Renal cortical epithelial cell (primary cell): Measurements from ENCODE around the gene CRB1. TPM values are rescaled to one million over a fixed set of nuclear protein-coding genes. Genes with fewer than 3 reads are reported as not detected.
"Not testable (repeated sequence)": the region's sequence is repeated elsewhere in the genome, so short reads cannot be mapped to it uniquely, and the experiment has no call there.

Experiments
- DNase-seq: peaks from one replicate; pipeline ENCODE4 v3.0.0-alpha.2; 2011; ENCODE audit warnings: low read depth
- total RNA-seq: library from RNA; depleted of rRNA; stranded (reverse); fragments of >200 nt; gene quantifications from 2 replicates; pipeline ENCODE4 v1.2.3, GENCODE V29; 2014

CRB1 gene
- total RNA-seq, 1 donor from 2014 or later: 0.25 TPM

DNA sequence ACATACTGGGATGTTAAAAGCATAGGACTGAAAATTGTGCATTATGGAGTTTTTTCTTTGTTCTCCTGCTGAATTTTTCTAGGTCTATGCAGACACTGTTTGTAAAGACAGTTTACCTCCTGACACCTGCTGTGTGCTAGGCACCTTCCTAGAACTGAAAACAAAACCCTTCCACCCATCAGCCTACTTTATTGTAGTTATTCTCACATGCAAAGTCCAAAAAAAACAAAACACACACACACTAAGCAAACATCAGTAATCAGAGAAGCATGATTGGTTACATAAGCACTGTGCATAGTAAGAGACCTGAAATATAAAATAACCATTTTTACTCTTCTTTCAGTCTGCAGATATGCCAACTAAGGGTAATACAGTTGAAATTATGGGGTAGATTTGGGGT is 195.1 kb downstream of the CRB1 start:
- peak; percentile 9 for DNase-seq

DNA sequence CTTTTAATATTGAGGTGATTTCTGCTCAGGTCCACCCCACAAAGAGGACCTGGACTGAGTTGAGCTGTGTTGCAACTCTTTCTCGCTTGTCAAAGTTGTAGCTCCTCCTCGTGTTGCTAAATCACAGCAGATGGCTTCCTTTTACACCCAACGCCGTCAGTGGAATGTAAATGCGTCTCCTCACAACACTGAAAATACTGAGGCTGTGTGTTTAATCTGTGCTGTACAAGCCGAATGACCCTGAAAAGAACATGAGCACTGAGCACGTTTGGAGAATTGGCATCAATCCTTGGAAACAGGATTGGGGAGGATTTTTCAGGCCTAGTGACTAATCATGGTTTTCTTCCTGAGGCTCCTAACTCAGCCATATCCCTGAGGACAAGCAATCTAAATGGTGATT is 196.0 kb downstream of the CRB1 start:
- DNase-seq: peak; percentile 93

DNA sequence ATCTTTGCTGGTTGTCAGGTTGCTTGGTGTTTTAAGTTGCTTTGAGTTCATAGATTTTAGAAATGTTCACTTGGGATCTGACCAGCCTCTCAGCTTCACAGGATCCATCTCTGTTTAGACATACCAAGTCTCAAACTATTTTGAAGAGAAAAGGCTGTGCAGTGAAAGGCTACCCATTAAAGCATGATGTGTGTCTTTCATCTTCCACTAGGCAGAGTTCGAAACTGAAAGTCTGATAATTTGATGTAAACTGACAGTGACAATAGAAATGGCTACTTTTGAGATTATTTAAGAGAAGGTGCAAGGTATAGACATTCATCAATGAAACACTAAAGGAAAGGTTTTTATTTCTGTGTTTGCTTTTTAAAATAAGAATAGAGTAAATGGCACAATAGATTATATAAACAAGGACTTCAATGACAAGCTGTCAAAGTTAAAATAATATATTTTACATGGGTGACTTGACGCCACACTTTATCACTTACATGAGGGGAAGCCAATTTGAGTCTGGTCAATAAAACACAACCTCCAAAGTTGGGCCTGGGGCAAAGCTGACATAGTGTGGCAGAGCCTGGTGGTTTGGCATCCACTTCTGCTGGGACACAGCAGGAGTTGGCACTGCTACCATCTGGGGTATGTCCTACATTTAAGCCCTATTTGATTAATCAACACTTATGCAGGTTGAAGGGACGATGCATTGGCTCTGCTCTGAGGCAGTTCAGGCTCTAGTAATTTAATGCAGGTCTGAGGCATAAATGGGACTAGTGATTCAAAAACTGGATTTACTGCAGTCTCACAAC is 197.7 kb downstream of the CRB1 start:
- no peak for DNase-seq

DNA sequence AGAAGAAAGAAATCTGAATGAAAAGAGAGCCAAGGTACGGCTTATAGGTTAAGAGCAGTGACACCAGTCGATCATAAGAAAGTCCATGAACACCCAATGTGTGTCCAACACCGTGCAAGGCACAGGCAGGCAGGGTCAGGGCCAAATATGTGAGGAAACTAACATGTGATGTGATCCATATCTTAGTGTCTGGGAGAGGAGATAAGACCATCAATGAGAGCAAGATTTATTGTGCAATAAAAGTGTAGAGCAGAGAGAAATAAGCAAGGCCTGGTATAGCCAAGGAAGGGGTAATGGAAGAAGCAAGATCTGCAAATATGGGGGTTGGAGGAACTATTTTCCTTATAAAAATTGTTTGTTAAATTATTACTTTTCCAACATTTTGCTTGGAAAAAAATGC is 198.8 kb downstream of the CRB1 start:
- DNase-seq: no peak

DNA sequence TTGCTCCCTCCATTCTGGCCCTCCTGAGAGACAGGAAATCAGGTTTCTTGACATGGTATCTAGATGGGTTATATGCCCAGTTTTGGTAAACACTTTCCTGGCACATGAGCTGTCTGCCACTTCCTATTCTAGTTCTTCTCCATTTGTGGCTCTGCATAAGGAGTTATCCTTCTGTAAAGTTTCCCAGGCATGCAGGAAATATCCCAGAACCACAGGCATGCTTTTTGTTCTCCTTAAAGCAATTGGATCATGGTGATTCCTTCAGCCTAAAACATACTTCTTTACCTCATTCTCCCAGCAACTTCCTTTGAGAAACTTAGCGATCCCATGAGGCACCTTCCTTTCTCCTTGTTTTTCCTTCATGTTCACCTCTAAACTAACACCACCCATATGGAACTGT is 199.8 kb downstream of the CRB1 start:
- DNase-seq: peak; percentile 49

DNA sequence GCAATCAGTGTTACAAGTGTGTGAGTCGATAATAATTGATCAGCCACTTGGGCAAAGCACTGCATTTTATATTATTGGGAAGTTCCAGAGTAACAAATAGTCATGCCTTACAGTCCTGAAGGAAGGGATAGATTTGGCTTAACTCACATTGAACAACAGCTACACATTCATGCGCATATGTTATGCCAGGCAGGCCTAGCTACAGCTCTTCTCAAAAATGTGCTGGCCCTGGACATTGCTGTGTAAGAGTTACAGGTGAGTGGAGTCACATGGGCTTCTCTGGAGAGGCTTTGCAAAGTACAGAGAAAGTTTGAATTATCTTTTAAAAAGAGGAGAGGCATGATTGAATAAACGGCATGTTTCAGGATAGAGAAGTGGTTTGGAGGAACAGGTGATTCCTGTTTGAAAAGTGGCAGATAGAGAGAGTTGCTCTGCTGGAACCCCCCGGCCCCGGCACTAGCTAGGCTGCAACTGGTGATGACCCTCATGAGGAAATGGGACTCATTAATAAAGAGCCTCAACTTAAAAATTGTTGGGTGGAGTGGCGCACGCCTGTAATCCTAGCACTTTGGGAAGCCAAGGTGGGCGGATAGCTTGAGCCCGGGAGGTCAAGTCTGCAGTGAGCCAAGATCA is 200.6 kb downstream of the CRB1 start:
- DNase-seq: no peak

DNA sequence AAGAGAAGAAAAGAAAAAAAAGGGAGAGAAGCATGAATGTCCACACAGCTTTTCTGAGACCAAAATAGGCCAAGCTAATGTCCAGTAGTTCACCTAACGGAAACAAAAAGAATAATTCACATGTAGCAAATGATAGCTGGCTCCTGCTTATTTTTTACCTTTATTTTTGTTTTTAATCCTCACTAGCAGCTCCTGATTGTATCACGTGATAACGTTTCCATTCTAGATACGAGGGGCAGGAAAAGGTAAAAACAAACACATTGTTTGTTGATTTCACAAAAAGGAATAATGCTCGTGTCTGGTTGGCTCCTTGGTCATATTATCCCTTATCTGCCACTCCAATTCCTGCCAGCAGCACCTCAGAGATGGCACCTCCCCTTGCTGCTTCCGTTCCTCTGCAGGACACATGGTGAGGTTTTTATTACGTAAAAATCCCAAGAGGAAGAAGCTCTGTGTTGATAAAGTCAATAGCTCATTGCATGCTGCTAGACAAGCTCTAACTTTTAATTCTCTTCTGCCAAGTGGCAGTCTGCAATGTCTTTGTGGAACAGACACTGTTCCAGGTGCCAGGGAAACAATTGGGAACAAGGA is 201.7 kb downstream of the CRB1 start:
- DNase-seq: no peak

DNA sequence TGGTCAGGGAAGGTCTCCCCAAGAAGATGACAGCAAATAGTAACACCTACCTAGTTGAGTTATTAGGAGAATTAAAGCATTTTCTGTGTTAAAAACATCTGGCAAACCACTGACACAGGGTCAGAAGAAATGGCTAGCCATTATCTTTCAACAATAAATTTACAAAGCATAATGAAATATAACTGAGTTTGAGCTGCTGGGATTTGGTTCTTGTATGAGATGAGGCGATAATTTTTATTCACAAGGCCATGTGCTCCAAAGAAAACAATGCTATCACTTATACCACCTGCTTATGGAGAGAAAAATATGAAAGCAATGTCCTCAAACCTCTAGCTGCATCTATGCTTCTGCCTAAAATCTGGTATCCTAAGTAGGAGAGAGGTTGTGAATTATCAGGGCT is 202.3 kb downstream of the CRB1 start:
- DNase-seq: no peak

DNA sequence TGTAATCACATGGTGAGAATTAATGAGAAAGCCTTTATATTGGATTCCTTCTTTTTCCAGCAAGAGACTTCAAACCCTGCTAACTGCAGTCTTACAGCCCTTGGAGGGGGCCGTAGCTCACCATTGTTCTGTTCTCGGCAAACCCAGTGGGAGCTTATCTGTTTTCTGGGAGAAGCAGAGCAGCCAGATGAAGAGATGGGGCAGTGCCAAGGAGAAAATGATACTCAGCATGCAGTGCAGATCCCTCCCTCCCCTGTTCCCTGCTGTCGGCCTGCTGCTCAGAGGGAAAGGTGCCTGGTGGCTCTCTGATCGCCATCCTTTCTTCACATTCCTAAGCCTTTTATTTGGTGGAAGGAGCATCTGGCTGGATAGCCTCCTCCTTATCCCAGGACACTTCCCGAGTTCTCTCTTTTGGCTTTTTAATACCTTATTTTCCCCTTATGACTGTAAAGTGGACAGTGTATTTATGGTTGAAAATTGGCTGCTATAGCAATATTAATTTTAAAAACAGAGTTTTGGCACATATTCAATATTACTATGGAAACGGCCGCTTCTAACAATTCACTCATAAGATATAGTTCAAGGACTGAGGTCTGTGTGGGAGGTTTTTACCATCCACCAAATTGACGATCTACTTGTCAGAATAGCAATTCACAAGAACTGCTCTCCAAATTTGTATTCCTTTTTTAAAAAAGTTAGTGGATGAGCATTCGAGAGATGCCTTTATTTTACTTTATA is 203.4 kb downstream of the CRB1 start:
- no peak for DNase-seq

DNA sequence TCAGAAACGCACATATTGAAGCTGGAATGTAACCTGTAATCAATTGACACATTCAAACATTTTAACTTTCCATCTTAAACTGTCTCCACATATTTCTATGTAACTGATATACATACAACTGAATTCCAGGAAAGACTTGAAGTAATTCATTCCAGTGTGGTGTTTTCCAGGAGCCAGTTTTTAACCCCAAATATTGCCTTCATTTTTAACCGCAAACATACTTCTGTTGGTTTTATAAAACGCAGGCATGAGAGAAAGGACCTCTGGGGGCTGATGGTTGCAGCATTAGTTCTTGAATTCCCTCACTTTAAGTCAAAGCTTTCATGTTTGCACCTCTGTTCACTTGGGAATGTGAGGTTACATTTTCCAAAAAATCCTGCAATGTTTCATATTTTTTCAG is 204.1 kb downstream of the CRB1 start:
- DNase-seq: no peak

DNA sequence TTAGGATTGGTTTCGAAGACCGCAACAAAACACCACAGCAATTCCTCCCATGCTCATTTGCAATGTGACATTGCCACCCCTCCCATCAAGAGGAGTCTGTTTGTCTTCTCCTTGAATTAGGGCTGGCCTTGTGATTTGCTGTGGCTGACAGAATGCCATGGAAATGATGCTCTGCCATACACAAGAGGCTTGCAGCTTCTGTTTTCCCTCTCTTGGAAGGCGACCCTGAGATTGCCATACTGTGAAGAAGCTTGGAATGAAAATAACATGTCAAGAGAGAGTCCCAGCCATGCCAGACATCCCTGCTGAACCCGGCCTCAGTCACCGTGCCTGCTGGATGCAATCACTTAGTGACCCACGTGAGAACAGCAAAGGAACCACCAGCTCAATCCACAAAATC is 212.4 kb downstream of the CRB1 start:
- no peak for DNase-seq

DNA sequence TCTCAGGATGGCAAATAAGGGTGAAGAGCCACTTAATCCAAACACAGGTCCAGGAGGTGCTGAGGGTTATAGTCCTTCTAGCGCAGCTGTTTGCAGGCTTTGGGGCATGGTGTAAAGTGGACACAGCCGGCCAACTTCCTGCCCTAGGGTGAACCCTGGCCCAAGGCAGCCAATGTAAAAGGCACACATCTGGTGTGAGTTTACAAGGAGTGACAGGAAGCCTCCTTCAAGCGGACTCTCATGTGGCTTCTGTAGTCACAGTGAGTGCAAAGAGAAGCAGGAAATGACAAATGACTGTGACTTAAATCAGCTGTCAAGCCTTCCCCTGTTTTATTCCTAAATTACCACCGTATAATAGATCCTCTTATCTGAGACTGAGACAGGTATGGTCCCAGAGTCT is 213.0 kb downstream of the CRB1 start:
- no peak for DNase-seq

DNA sequence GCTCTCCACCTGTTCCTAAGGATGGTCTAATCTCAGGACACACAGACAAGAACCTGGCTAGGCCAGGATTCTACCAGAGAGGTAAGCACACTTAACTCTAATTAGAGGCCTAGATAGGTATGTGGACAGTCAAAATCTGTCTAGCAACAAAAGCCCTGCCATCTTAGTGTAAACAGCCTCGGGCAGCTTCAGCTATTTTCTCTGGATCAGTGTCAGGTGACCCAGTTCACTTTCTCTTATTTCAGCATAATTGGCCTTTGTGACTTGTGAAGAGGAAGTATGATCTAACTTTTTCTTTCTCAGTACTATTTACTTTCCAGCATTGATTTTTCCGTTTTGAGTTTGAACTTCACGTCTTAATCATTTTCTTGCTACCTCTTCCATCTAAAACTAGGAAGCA is 217.7 kb downstream of the CRB1 start:
- peak; percentile 31 for DNase-seq

DNA sequence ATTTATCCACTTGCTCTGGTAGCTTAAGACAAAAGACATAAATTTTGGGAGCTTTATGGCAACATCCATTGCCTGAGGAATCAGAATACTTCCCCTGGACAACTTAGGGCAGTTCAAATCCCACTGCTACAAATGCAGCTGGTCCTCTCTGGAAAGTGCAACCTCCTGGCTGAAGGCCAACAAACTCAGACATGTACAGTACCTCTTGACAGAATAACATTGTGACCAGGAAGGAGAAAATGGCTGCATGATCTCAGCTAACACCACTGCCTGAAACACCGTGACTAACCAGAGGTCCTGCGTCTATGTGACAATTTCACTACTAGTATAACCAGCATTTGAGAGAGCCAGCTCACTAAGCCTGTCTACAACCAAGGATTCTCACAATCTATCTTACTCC is 218.9 kb downstream of the CRB1 start:
- peak; percentile 43 for DNase-seq

DNA sequence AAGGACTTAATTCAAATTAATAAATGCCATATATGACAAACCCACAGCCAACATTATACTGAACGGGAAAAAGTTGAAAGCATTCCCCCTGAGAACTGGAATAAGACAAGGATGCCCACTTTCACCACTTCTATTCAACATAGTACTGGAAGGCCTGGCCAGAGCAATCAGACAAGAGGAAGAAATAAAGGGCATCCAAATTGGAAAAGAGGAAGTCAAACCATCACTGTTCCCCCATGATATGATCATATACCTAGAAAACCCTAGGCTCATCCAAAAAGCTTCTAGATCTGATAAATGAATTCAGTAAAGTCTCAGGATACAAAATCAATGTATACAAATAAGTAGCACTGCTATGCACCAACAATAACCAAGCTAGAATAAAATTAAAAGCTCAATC is 223.5 kb downstream of the CRB1 start:
- not testable (repeated sequence) for DNase-seq

DNA sequence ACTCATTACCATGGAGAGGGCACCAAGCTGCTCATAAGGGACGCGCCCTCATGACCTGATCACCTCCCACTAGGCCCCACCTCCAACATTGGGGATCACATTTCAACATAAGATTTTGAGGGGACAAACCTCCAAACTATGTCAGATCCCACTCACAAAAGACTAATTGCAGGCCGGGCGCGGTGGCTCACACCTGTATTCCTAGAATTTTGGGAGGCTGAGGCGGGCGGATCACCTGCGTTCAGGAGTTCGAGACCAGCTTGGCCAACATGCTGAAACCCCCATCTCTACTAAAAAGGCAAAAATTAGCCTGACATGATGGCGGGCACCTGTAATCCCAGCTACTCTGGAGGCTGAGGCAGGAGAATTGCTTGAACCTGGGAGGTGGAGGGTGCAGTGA is 228.7 kb downstream of the CRB1 start:
- DNase-seq: no peak

DNA sequence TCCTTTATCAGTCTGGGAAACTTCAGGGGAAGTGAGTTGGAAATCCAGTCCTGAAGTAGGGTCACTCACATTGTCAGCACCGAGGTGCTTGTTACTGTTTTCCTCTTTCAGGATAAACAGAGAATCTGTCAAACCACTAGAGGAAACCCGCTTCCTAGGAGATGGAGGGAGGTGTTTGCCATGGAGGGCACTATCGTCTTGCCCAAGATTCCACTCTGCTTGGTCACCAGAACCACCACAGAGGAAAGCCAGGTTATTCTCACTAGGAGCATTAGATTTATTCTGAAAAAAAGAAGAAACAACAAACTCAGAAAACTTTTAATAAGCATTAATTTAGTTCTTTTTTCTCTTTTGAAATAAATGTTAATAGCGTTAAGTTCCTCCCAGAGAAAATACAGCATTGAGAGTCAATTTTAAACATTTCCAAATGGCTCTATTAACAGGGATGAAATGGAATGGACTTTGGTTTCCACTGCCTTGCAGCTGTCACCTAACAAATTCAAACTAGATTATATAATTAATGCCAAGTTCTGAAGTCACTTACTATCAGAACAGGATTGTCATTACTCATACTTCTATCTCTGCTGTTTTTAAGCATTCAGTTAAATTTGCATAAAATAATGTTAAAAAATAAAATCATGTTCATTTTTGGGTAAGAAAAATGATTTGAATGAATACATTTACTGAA is 242.8 kb downstream of the CRB1 start:
- DNase-seq: no peak

DNA sequence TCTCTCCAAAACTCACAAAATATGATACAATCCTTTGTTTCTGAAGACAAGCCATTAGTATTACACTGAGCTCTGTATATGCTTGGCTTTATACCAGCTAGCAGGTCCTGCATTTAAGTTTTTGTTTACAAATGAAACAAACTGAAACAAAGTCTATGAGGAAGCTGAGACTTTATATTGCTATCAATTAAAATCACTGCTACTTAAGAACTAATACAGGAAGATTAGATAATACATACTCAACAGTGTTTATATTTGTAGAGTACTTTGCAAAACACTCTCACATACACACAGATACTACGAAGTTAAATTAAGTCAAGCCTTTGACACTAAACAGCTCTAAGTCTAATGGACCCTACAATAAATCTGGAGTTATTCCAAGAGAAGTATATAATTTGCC is 247.4 kb downstream of the CRB1 start:
- DNase-seq: no peak

DNA sequence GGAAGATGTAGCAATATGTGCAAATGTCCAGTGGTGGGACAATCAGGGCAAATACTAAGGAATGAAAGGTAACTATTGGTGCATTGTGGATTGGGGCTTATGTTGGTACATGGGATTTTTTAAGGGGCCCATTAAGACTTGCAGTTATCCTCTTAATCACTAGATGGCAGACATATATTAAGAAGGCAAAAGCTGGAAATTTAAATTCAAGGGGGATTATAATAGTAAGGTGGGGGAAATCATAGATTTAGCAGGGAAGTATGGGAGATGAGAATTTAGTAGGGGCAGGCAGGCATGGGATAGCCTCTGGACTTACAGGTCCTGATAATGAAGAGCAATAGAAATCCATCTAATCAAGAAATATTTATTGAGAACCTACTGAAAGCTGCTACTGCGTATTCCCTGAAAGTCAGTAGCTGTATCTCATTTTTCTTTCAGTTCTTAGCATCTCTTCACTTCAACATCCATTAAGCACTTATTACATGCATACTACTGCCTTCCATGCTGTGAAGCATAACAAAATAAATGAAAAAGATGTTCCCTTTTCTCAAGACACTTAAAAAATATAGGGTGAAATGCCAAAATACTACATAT is 251.8 kb downstream of the CRB1 start:
- DNase-seq: peak; percentile 30

DNA sequence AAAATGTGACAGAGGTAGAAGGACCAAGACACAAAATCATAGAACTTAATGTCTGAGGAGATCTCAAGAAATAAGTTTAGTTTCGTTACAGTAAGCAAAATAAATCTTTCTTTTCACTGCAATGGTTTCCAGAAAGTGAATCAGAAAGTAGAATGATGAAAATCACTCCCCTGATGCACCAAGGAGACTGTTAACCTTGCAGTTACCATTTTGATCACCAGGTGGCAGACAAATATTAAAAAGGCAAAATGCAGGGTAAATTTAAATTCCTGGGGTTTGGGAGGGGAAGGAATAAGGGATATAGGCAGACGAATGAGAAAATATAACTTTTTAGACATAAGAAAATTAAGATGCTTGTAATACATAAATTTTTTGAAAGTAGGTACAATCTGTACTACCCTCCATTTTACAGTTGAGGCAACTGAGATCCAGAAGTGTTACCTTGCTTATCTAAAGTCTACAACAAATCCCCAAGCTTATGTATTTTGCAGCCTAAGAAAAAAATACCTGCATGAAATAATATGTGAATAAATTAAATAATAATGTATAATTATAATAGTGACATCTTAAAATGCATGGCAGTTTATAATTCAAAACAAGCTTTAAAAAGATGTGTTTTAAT is 253.2 kb downstream of the CRB1 start:
- DNase-seq: peak; percentile 36

DNA sequence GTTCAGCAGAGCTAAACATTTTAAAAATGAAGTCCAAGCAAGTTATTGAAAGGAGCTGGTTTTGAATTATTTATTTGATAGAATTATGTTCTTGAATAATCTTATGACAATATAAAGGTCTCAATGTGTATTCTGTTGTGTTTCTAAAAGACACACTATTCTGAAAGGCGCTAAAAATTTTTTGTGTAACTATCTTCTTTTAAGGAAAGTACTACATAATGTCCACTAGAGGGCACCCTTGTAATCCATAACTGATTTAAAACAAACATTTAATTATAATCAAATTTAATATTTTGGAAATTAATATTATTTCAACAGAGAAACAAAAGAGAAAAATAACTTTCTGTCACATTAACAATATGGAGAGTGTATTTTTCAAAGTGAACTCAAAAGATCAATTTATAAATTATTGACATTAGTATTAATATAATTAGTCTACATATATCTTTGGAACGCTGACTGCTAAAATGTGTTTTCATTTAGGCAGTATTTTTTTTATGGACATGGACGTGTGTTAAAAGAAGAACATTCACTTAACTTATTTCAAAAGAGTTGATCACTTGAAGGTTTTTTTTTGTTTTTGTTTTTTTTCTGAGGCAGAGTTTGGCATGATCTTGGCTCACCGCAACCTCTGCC is 258.8 kb downstream of the CRB1 start:
- DNase-seq: peak; percentile 37
